Uterus (tissue), 2 donors: ENCODE measurements around the gene TBXT.

Experiments
- CTCF ChIP-seq, 4 experiments: fragments of 200-600 bp in 2 of 4; fragments of 450-650 bp in 2 of 4; sonication (generic) in 2 of 4; IDR thresholded peaks; one replicate each; pipeline ENCODE4 v1.5.1; 2016 to 2019; ENCODE audit warnings: antibody characterized with exemption in 4 of 4, mild to moderate bottlenecking in 2 of 4, moderate library complexity in 1 of 4
- POLR2A ChIP-seq, 2 donors: fragments of 450-650 bp; IDR thresholded peaks; one replicate each; pipeline ENCODE4 v1.6.1; 2016; ENCODE audit warnings: antibody characterized with exemption in 2 of 2, mild to moderate bottlenecking in 1 of 2, moderate library complexity in 1 of 2

DNA sequence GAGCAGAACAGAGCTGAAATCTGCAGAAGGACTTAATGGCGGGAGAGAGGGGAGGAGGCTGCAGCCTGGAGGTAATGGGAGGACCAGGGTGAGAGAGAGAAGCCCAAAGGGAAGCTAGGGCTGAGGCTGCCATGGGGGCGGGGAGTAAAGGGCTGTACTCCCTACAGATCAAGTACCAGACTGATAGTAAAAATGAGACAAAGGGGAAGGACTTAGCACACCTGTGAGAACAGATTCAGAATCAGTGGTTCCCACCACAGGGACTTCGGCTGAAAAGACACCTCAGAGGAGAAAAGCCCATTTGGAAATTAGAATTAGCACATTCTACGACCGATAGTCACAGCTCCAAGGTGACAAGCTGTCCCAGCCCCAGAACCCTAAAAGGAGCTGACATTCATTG lies 6.4 kb upstream of the TBXT start:
- TF ChIP-seq CTCF (IDR thresholded peaks at IDR 0.05), result no peak
- no peak for TF ChIP-seq POLR2A (IDR thresholded peaks at IDR 0.05)
